ENCODE data around the gene RPS27L.

DNA sequence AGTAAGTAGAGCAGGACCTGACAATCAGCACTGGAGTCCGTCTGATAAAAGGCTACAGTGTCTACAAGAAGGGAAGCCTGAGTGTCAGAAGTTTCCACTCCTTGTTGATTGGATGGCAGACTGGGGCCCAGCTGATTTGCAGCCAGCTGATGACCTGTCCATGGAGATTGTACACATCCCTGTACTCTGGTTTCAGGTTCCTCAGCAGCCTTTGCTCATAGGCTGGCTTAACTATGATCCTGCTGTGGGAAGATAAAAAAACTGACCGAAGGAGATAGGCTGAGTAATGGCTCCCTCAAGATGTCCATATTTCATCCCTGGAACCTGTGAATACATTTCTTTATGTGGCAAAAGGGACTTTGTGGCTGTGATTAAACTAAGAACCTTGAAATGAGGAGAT, 47.4 kb downstream of the RPS27L start:
- TF ChIP-seq POLR2A (IDR thresholded peaks at IDR 0.05; ENCODE audit: low read depth, low read length), result no peak
- TF ChIP-seq TAF1 (IDR thresholded peaks at IDR 0.05; ENCODE audit: low read depth, low read length), result no peak
- TF ChIP-seq SPI1 (IDR thresholded peaks at IDR 0.05; ENCODE audit: low read depth, low read length), result no peak
- no peak for TF ChIP-seq POLR2AphosphoS5 (IDR thresholded peaks at IDR 0.05; ENCODE audit: low read depth, low read length)
- TF ChIP-seq PAX5 (IDR thresholded peaks at IDR 0.05; ENCODE audit: insufficient read depth, low read length, severe bottlenecking), result no peak
